Astrocyte (in vitro differentiated cells and primary cell): Measurements from ENCODE around the gene MAPKBP1.

ENCODE experiments used
- EZH2 ChIP-seq: IDR thresholded peaks from 2 replicates; pipeline ENCODE4 v1.6.1; 2012; ENCODE audit warnings: mild to moderate bottlenecking, low read length, inconsistent platforms; ENCODE audit not compliant: insufficient read depth
- TF ChIP-seq, protein P1 (sequence below): IDR thresholded peaks from 2 replicates; pipeline ENCODE4 v1.5.1; 2011; ENCODE audit warnings: low read depth, mild to moderate bottlenecking, inconsistent platforms, low read length, moderate library complexity; ENCODE audit not compliant: insufficient read depth

DNA sequence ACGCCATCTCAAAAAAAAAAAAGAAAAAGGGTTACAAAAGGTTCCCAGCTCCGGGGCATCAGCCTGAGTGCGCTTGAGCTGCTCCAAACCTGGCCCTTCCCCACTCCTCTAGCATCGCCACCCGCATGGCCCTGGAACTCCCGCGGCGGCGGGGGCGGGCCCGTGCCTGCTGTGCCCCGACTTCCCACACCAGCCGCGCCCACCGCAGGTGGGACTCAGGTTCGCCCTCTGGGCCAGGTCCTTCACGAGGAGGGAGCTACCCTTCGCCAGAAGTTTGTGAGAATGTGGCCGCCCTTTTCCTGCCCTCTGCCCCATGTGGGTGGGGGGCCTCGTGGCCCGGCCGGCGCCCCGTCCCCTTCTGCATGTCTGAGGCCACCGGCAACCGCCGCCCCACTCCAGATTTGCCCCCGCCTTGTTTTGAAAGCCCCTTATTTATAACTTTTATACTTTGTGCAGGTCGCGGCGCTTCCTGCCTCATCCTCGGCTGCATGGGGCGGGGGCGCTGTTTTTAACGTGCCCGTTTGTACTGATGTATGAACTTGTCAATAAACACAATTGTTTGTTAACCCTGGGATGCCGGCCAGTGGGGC is 53.1 kb downstream of the MAPKBP1 start:
- TF ChIP-seq, protein P1, sequence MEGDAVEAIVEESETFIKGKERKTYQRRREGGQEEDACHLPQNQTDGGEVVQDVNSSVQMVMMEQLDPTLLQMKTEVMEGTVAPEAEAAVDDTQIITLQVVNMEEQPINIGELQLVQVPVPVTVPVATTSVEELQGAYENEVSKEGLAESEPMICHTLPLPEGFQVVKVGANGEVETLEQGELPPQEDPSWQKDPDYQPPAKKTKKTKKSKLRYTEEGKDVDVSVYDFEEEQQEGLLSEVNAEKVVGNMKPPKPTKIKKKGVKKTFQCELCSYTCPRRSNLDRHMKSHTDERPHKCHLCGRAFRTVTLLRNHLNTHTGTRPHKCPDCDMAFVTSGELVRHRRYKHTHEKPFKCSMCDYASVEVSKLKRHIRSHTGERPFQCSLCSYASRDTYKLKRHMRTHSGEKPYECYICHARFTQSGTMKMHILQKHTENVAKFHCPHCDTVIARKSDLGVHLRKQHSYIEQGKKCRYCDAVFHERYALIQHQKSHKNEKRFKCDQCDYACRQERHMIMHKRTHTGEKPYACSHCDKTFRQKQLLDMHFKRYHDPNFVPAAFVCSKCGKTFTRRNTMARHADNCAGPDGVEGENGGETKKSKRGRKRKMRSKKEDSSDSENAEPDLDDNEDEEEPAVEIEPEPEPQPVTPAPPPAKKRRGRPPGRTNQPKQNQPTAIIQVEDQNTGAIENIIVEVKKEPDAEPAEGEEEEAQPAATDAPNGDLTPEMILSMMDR = no peak
- no peak for TF ChIP-seq EZH2
